Stimulated activated CD4-positive, alpha-beta T cell treated with anti-CD3 and anti-CD28 coated beads, Interleukin-2, amount 100 ng/mL, for 24 hours (primary cell): Measurements from ENCODE around the gene SEC24D.

Source experiments
- DNase-seq, 2 donors: peaks; one replicate each; pipeline ENCODE4 v3.0.0-alpha.2; 2020

Gene SEC24D

GRCh38 chr4:118839221-118839927, 3.4 kb upstream of the SEC24D start:
- no peak for DNase-seq

GRCh38 chr4:118837121-118837507, 1.2 kb upstream of the SEC24D start:
- no peak for DNase-seq

GRCh38 chr4:118836301-118837120, 585 bp upstream of the SEC24D start:
- peak; percentile 53 to 62 for DNase-seq

GRCh38 chr4:118834960-118835569, 861 bp downstream of the SEC24D start:
- peak; percentile 47 to 54 for DNase-seq

GRCh38 chr4:118834070-118834469, 1.9 kb downstream of the SEC24D start:
- no peak for DNase-seq

GRCh38 chr4:118833192-118833820, 2.6 kb downstream of the SEC24D start:
- no peak for DNase-seq

- DNase-seq = no peak
Measured at GRCh38 chr4:118829107-118829506, 6.8 kb downstream of the SEC24D start.

GRCh38 chr4:118826723-118827444, 9.0 kb downstream of the SEC24D start:
- DNase-seq = no peak

- no peak for DNase-seq
Measured at GRCh38 chr4:118825799-118826198, 10.1 kb downstream of the SEC24D start.

- DNase-seq = no peak
Measured at GRCh38 chr4:118824141-118824540, 11.8 kb downstream of the SEC24D start.

- DNase-seq = no peak
Measured at GRCh38 chr4:118823471-118823870, 12.5 kb downstream of the SEC24D start.

GRCh38 chr4:118821590-118822293, 14.2 kb downstream of the SEC24D start:
- DNase-seq = no peak

GRCh38 chr4:118817178-118817930, 18.6 kb downstream of the SEC24D start:
- DNase-seq = no peak

- no peak for DNase-seq
Measured at GRCh38 chr4:118816538-118817177, 19.3 kb downstream of the SEC24D start.

- no peak for DNase-seq
Measured at GRCh38 chr4:118814891-118815290, 21.0 kb downstream of the SEC24D start.

GRCh38 chr4:118814058-118814457, 21.9 kb downstream of the SEC24D start:
- DNase-seq = no peak

GRCh38 chr4:118813561-118813960, 22.4 kb downstream of the SEC24D start:
- no peak for DNase-seq

- no peak for DNase-seq
Measured at GRCh38 chr4:118811832-118812231, 24.1 kb downstream of the SEC24D start.

GRCh38 chr4:118810991-118811764, 24.7 kb downstream of the SEC24D start:
- no peak for DNase-seq

GRCh38 chr4:118807659-118808058, 28.3 kb downstream of the SEC24D start:
- DNase-seq = no peak
